Fibroblast of skin of left quadriceps (primary cell): Measurements from ENCODE around the gene FLT3LG.
"Not testable (repeated sequence)": the region's sequence is repeated elsewhere in the genome, so short reads cannot be mapped to it uniquely, and the experiment has no call there.

Experiments
- DNase-seq, 2 experiments: peaks; one replicate each; pipeline ENCODE4 v3.0.0-alpha.2; 2013; ENCODE audit warnings: low read depth in 2 of 2

FLT3LG gene

GRCh38 chr19:49461656-49462055 lies 12.4 kb upstream of the FLT3LG start:
- DNase-seq: no peak

DNA sequence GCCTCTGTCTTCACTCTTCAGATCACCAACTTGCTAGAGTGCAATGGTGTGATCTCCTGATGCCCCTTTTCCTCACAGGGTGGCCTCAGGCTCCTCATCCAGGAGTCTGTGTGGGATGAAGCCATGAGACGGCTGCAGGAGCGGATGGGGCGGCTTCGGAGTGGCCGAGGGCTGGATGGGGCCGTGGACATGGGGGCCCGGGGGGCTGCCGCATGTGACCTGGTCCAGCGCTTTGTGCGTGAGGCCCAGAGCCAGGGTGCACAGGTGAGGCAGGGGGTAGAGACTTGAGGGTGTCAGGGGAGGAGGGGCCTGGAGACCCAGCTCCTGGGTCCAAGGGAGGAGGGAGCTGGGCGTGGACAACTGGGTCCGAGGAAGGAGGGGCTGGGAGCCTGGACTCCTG lies 11.5 kb upstream of the FLT3LG start:
- DNase-seq: no peak

DNA sequence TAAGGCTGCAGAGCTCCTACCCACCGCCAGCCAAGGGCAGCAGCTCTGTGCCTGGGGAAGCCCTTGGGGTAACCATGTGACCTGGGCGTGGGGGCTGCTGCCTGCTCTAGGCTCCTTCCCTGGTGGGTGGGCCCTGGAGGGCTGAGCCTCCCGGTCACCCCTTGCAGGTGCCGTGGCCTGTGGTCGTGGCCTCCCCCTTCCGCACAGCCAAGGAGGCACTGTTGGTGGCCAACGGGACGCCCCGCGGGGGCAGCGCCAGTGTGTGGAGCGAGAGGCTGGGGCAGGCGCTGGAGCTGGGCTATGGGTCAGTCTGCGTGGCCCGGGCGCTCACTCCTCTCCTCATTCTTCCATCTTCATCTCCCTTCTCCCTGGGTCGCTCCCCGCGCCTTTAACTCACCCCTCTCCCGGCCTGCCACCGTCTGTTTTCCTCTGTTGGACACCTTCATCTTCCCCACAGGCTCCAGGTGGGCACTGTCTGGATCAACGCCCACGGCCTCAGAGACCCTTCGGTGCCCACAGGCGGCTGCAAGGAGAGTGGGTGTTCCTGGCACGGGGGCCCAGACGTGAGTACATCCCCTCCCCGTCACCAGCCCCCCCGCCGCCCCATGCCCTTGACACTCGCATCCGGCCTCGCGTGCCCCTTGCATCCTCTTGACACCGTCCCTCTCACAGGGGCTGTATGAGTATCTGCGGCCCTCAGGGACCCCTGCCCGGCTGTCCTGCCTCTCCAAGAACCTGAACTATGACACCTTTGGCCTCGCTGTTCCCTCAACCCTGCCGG lies 9.9 kb upstream of the FLT3LG start:
- no peak for DNase-seq

GRCh38 chr19:49465371-49465770 lies 8.6 kb upstream of the FLT3LG start:
- DNase-seq: no peak

GRCh38 chr19:49468199-49468598 lies 5.8 kb upstream of the FLT3LG start:
- DNase-seq: no peak

GRCh38 chr19:49468746-49469447 lies 5.1 kb upstream of the FLT3LG start:
- no peak for DNase-seq

- no peak for DNase-seq
Measured at GRCh38 chr19:49469828-49470614, 4.0 kb upstream of the FLT3LG start.

DNA sequence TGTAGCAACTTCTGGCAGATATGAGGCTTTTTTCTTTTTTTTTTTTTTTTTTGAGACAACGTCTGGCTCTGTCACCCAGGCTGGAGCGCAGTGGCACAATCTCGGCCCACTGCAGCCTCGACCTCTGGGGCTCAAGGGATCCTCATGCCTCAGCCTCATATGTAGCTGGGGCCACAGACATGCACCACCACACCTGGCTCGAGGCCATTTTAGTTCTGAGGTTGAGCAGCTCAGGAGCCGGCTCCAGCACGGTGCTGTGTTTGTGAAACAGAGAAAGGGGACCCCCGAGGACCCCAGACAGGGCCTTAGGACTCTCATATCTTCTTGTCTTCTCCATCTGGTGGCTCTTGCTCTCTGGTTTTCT lies 3.4 kb upstream of the FLT3LG start:
- DNase-seq: no peak

DNA sequence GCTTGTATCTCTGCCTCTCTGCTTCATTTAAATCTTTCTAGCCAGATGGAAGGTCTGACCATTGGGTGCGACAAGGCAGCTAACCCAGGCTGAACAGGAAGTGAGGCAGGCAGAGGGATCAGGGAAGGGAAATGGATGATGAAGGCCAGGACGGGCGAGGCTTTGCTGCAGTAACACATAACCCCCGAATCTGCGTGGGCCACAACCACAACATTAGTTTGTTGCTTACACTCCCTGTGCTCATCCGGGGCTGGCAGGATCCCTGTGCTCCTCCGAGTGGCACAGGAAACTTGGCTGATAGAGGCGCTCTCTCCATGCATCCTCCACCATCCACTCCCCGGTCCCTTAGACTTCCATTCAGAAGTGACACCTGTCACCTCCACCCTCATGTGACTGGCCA lies 1.1 kb upstream of the FLT3LG start:
- no peak for DNase-seq

- DNase-seq: not testable (repeated sequence)
Measured at GRCh38 chr19:49473501-49473867, 531 bp upstream of the FLT3LG start.

- no peak for DNase-seq
Measured at GRCh38 chr19:49474542-49474924, 518 bp downstream of the FLT3LG start.

GRCh38 chr19:49475191-49475917 lies 1.3 kb downstream of the FLT3LG start:
- no peak for DNase-seq

- no peak for DNase-seq
Measured at GRCh38 chr19:49475995-49476880, 2.2 kb downstream of the FLT3LG start.

DNA sequence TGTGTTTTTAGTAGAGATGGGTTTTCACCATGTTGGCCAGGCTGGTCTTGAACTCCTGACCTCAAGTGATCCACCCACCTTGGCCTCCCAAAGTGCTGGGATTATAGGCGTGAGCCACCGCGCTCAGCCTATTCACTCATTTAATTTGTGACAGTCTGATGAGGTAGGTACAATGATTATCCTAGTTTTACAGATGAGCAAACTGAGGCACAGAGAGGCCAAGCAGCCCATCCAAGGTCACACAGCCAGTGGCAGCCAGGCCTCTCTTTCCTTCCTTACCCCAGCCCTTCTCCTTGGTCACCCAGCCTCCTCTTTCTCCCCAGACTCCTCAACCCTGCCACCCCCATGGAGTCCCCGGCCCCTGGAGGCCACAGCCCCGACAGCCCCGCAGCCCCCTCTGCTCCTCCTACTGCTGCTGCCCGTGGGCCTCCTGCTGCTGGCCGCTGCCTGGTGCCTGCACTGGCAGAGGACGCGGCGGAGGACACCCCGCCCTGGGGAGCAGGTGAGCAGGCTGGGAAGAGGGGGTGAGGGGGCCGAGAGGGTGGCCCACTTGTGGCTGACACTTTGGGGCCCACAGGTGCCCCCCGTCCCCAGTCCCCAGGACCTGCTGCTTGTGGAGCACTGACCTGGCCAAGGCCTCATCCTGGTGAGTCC lies 6.1 kb downstream of the FLT3LG start:
- DNase-seq: no peak

- no peak for DNase-seq
Measured at GRCh38 chr19:49481020-49481683, 7.1 kb downstream of the FLT3LG start.

GRCh38 chr19:49486232-49486631 lies 12.2 kb downstream of the FLT3LG start:
- no peak for DNase-seq

- no peak for DNase-seq
Measured at GRCh38 chr19:49486710-49487276, 12.8 kb downstream of the FLT3LG start.

DNA sequence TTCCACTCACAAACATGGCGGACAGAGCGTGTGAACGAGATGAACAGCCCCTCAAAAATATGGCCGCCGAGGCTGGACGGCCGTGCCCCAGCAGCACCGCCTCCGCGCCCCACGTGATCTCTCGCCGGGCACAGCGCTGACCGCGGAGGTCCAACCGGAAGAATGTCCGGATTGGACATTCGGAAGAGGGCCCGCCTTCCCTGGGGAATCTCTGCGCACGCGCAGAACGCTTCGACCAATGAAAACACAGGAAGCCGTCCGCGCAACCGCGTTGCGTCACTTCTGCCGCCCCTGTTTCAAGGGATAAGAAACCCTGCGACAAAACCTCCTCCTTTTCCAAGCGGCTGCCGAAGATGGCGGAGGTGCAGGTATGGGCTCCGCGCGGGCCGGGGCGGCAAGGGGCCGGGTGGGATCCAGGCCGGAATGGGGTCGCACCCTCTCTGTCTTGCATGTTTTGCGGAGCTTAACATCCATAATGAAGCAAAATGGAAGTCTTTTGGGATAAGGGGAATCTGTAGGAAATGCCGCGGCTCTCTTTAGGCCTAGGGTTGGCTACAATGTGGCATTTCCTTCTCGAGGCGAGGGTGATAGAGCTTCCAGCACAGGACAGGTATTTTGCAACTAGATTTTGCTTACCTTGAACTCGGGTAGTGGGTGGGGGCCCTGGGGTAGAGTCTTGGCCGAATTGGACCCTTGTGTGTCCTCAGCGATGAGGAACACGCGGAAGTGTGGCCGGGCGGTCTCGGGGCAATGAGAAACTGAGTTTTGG lies 13.4 kb downstream of the FLT3LG start, which contains the start of gene RPL13A:
Gene RPL13A (plus strand): TSS at position 332 of the 769 bp plus-strand sequence. CDS start 22 bp downstream, at position 354.
- DNase-seq: peak; percentile 99
